Measurements from ENCODE around the gene SLC10A7.

SLC10A7 gene

GRCh38 chr4:146269228-146269653 is 252.5 kb downstream of the SLC10A7 start:
- DNase-seq (ENCODE audit: low spot score), result peak; percentile 41
- no peak for TF ChIP-seq CTCF (IDR thresholded peaks at IDR 0.05; ENCODE audit: extremely low read depth, missing control alignments)

- no peak for TF ChIP-seq CTCF (IDR thresholded peaks at IDR 0.05; ENCODE audit: extremely low read depth, missing control alignments)
- no peak for DNase-seq (ENCODE audit: low spot score)
These were observed 253.9 kb downstream of the SLC10A7 start for GRCh38 chr4:146267826-146268225.

- no peak for DNase-seq (ENCODE audit: low spot score)
- TF ChIP-seq CTCF (IDR thresholded peaks at IDR 0.05; ENCODE audit: extremely low read depth, missing control alignments), result no peak
These were observed 255.7 kb downstream of the SLC10A7 start for GRCh38 chr4:146265950-146266490.

GRCh38 chr4:146263793-146264192 is 257.9 kb downstream of the SLC10A7 start:
- no peak for DNase-seq (ENCODE audit: low spot score)
- no peak for TF ChIP-seq CTCF (IDR thresholded peaks at IDR 0.05; ENCODE audit: extremely low read depth, missing control alignments)

- no peak for TF ChIP-seq CTCF (IDR thresholded peaks at IDR 0.05; ENCODE audit: extremely low read depth, missing control alignments)
- DNase-seq (ENCODE audit: low spot score), result no peak
These were observed 260.7 kb downstream of the SLC10A7 start for GRCh38 chr4:146261041-146261440.

- DNase-seq (ENCODE audit: low spot score), result no peak
- TF ChIP-seq CTCF (IDR thresholded peaks at IDR 0.05; ENCODE audit: extremely low read depth, missing control alignments), result no peak
These were observed 261.2 kb downstream of the SLC10A7 start for GRCh38 chr4:146260521-146260920.

GRCh38 chr4:146257511-146257910 is 264.2 kb downstream of the SLC10A7 start:
- no peak for TF ChIP-seq CTCF (IDR thresholded peaks at IDR 0.05; ENCODE audit: extremely low read depth, missing control alignments)
- DNase-seq (ENCODE audit: low spot score), result no peak

Data from GM20000 (cell line).